Fibroblast of villous mesenchyme (primary cell): ENCODE results near the gene BPIFB2. TPM values are rescaled to one million over a fixed set of nuclear protein-coding genes. Genes with fewer than 3 reads are reported as not detected.

Experiments used
- DNase-seq: peaks from one replicate; pipeline ENCODE4 v3.0.0-alpha.2; 2010; ENCODE audit warnings: low read depth
- H3K4me3 ChIP-seq: 2 replicates; pipeline ENCODE4 v1.5.1; 2011; ENCODE audit warnings: low read depth, mild to moderate bottlenecking, low read length
- CTCF ChIP-seq: IDR thresholded peaks from 2 replicates; pipeline ENCODE4 v1.5.1; 2012; ENCODE audit warnings: low read depth, mild to moderate bottlenecking, low read length; ENCODE audit not compliant: insufficient read depth
- total RNA-seq: library from RNA; depleted of rRNA; stranded (reverse); fragments of >200 nt; gene quantifications from 2 replicates; pipeline ENCODE4 v1.2.3, GENCODE V29; 2012

The BPIFB2 gene
- total RNA-seq, 1 donor = not detected

DNA sequence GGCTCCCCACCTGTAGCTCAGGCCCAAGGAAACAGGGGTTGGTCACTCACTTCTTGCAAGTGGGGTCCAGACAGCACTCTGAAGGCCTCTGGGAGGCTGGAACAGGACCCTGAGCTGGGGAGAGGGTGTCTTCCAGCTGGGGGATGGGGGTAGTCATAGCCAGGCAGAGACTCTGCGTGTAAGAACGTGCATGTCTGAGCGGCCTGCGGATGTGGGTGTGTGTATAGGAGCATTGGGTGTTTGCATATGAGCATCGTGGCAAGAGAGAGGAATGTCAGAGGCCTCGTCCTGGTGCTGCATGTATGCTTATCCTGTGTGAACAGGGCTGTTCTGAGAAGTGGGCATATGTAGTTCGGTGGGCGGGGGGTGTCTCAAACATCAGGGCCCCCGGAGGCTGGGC, 58.3 kb downstream of the BPIFB2 start:
- no peak overlapping the region for H3K4me3 ChIP-seq
- TF ChIP-seq CTCF = no peak
- DNase-seq = no peak

DNA sequence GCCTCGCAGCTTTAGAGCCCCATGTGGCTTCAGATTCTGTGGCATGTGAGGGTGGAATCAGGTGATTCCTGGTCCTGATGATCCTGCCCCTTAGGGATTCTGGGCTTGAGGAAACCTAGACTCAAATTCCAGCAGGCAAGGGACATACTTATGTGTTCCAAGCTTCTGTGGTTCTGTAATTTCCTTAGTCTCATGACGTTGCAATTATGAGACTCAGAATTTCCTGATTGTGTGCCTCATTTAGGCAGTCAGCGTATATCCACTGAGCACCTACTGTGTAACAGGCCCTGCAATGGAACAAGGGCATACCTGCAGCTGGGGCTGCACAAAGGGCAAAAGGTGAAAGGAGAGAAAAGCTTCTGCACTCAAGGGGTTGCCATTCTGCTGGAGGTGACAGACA, 60.3 kb downstream of the BPIFB2 start:
- no peak for DNase-seq
- TF ChIP-seq CTCF = no peak
- H3K4me3 ChIP-seq = no peak overlapping the region

- no peak for DNase-seq
- H3K4me3 ChIP-seq = no peak overlapping the region
- TF ChIP-seq CTCF = no peak
Measured at GRCh38 chr20:33068251-33068939, 60.9 kb downstream of the BPIFB2 start.

- no peak for DNase-seq
- H3K4me3 ChIP-seq = no peak overlapping the region
- no peak for TF ChIP-seq CTCF
Measured at GRCh38 chr20:33069673-33070072, 62.2 kb downstream of the BPIFB2 start.

DNA sequence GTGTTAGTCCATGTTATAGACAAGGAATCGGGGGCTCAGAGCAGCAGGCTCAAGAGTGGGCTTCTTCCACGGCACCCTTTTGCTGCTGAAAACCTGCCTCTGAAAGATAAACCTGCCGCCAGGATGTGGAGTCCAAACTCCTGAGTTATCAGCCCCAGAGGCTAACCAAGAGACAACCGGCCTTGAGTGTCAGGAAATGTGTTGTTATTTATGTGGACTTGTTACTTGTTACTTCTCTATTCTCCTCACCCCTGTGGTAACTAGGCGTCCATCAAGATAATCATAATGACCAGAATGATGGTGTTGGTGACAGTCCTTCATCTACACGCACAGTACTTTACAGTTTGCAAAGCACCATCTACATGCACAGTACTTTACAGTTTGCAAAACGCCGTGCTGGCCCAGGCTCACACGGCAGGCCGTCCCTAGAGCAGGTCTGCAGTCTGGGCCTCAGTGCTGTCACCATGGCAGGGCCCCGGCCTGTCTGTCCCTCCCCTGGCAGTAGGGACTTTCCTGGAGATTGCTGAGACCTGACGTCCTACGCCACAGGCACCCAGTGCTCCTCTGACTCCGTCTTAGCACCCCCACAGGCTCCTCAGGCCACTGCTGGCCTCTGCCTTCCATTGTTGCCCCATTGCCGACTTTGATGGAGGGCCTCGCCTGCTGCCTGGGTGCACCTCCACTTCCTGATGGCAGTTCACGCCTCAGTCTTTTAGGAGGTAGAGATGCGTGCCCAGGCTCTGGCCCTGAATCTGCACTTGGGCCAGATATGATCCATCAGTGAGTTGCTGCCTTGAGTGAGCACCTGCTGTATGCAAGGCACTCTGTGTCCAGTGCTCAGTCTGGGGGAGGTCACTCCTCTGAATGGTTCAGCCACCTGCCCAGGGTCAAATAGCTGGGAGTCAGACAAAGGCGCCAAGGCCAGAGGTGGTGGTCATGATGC, 62.9 kb downstream of the BPIFB2 start:
- H3K4me3 ChIP-seq = no peak overlapping the region
- DNase-seq = no peak
- no peak for TF ChIP-seq CTCF

GRCh38 chr20:33071198-33071597, 63.7 kb downstream of the BPIFB2 start:
- no peak for TF ChIP-seq CTCF
- no peak for DNase-seq
- no peak overlapping the region for H3K4me3 ChIP-seq
